HG03558 (cell line): ENCODE results near the gene PRR35.

ENCODE experiments used
- ATAC-seq: cut with Tn5 transposase; IDR thresholded peaks from one replicate; pipeline ENCODE4 v1.9.1; 2021; ENCODE audit warnings: moderate number of reproducible peaks; ENCODE audit not compliant: unreplicated experiment; ENCODE audit errors: extremely low read depth

PRR35 gene

GRCh38 chr16:560204-560700, at the start of gene PRR35:
Gene PRR35 (plus strand): TSS chr16:560394. CDS start chr16:563295, 2,901 bp downstream.
- ATAC-seq, result no peak

- ATAC-seq, result no peak
Observed at GRCh38 chr16:512802-513201, 47.4 kb upstream of the PRR35 start.

- no peak for ATAC-seq
Observed at GRCh38 chr16:513950-514349, 46.2 kb upstream of the PRR35 start.

- ATAC-seq, result no peak
Observed at GRCh38 chr16:515175-515938, 44.8 kb upstream of the PRR35 start.

GRCh38 chr16:515939-516226, 44.3 kb upstream of the PRR35 start:
- ATAC-seq, result no peak

- ATAC-seq, result no peak
Observed at GRCh38 chr16:516301-516700, 43.9 kb upstream of the PRR35 start.

GRCh38 chr16:518858-519257, 41.3 kb upstream of the PRR35 start:
- no peak for ATAC-seq

- ATAC-seq, result no peak
Observed at GRCh38 chr16:519425-519824, 40.8 kb upstream of the PRR35 start.

- ATAC-seq, result no peak
Observed at GRCh38 chr16:519841-520687, 40.1 kb upstream of the PRR35 start.

- ATAC-seq, result no peak
Observed at GRCh38 chr16:520847-521246, 39.3 kb upstream of the PRR35 start.

GRCh38 chr16:521381-522210, 38.6 kb upstream of the PRR35 start:
- no peak for ATAC-seq

- no peak for ATAC-seq
Observed at GRCh38 chr16:522320-523096, 37.7 kb upstream of the PRR35 start.

GRCh38 chr16:523097-523741, 37.0 kb upstream of the PRR35 start:
- ATAC-seq, result no peak

- no peak for ATAC-seq
Observed at GRCh38 chr16:524274-525040, 35.7 kb upstream of the PRR35 start.

- no peak for ATAC-seq
Observed at GRCh38 chr16:525123-525519, 35.1 kb upstream of the PRR35 start.

GRCh38 chr16:525520-526180, 34.5 kb upstream of the PRR35 start:
- no peak for ATAC-seq

GRCh38 chr16:526181-527014, 33.8 kb upstream of the PRR35 start:
- ATAC-seq, result no peak
